LoVo (cell line): ENCODE data around the gene CTNND2.
A peak's percentile ranks its signal among the peaks of the same experiment; 100 is the strongest.

Experiments used
- DNase-seq: peaks from one replicate; pipeline ENCODE4 v3.0.0-alpha.2; 2016; ENCODE audit warnings: low spot score

Gene CTNND2

DNA sequence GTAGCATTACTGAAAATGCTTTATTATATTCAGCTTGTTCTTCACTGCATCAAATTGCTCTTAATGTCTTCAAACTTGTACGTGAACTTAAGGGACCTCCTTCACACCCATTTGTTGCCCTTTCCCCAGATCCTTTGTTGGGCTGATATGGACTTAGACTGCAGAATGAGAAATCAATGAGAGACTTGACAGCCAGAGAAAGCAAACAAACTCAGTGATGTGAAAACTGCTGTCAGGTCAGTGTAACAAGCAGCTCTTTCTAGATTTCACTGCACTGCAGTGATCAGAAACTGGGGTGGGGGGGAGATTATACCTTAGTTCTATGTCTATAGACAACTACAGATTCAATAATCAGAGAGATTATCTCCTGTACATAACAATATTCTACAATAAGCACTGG lies 652.2 kb downstream of the CTNND2 start:
- no peak for DNase-seq

DNA sequence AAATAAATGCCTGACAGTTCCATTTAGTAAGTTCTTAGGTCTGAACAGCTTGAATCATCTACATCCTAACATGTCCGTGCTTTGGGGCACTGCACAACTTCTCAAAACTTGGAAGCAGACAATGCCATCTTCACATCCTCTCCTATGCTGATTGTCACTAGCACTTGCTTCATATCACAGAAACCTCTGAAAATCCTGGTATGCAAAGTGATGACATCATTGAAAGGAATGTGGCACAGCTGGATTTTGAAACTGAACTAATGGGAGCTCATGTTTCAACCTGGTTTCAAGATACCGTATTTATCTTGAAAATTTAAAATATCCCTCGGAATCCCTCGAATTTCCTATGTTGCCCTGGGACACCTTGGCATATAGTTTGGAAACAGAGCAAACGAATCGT lies 653.0 kb downstream of the CTNND2 start:
- no peak for DNase-seq

DNA sequence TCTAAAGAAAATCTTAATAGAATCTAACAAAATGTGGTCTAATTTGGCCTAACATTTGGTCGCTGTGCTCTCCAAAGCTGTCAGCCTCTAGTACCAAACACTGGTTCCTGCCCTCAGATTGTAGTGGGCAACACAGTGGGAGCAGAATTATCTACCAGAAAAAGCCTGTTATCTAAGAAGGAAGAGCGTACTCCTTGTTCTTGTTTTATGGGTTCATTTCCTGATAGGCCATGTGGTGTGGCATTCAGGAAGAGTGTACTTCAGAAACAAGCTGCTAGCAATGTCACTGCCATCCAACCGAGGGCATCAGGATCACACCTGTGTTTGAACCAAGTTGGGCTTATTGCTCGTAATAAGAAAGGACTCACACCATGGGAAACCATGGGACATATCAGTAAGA lies 655.3 kb downstream of the CTNND2 start:
- DNase-seq, result no peak

DNA sequence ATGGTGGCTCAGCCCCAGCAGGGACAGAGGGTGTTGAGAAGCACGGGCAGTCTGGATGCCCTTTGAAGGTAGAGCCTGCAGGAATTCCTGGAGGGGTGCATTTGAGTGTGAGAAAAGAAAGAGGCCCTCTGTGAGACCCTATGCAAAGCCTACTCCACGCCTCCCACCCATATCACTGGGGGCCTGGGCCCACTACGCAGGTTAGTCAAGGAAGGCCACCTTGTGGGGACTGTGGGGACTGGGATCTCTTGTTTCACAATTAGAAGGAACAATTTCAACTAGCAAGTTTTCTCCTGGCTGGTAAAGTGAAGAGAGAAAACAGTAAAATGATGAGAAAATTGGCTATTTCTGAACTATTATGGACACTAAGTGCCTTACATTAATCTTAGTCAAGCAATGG lies 657.0 kb downstream of the CTNND2 start:
- DNase-seq, result no peak

DNA sequence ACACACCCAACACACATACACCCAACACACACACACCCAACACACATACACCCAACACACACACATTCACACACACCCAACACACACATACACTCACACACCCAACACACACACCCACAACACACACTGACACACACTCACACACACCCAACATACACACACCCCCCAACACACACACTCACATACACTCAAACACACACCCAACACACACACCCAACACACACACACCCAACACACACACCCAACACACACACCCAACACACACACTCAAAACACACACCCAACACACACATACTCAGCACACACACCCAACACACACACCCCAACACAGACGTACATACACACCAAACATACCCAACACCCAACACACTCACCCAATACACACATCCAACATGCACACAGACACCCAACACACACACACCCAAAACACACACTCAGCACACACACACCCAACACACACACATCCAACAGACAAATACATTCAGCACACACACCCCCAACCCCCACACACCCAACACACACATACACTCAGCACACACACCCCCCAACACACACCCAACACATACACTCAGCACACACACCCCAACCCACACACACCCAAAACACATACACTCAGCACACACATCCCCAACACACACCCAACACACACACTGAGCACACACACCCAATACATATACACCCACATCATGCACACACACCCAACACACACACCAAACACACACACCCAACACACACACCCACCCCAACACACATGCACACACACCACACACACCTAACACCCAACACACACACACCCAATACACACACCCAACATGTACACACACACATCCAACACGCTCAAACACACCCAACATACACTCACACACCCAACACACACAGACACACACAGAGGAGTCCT lies 663.7 kb downstream of the CTNND2 start:
- no peak for DNase-seq

DNA sequence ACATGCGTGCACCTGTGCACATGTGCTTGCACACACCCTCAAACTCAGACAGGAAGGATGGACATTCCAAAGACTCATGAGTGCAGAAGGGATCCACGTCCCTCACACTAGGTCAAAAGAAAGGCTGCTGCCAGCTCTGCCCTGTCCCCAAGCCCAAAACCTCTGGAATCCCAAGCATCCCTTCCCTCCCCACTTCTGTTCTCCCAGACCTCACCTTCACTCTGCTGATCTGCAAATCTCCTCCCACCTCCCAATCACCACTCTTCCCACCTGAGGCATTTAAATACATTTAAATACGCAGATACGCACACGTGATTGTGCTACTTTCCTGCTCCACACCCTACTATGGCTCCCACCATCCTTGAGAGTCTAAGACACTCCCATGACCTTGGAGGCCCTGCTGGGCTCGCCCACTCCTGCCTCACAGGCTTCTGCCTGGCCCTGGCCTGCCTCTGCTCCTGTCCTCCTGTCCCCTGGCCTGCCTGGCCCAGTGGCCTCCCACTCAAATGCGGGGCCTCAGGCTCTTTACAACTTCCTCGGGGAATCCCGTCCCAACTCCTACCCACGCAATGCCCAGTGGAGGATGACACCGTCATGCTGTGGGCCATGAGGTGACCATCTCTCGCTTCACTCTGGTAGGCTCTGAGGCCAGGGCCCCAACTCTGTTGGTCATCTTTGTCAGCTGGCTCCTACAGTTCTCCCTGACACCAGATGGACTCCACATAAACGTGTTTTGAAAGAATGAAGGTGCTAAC lies 664.8 kb downstream of the CTNND2 start:
- no peak for DNase-seq

DNA sequence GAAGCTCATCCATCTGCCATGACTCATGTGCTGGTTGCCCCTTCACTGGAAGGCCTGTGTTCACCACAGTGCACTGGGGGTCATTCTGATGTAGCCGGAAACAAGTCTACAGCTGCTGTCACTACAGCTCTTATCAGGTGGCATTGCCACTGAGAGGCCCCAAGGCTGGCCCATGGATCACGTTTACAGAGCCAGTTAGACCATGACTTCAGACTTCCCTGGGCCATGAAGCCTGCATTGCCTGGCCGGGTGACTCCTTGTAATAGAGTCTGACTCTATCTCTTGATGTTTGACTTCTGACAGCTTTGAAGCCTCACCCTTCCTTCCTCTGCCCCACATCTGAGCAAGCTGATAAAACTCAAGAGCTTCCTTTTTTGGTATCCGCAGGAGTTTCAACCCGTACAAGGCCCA lies 669.7 kb downstream of the CTNND2 start:
- no peak for DNase-seq

DNA sequence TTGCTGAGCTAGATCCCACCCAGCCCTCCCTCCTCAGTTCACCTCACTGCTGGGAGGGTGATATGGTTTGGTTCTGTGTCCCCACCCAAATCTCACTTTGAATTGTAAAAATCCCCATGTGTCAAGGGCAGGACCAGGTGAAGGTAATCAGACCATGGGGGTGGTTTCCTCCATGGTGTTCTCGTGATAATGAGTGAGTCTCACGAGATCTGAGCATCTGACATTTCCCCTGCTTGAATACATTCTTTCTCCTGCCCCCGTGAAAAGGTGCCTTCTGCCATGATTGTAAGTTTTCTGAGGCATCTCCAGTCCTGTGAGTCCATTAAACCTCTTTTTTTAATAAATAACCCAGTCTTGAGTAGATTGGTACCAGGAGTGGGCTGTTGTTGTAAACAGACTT lies 673.4 kb downstream of the CTNND2 start:
- DNase-seq, result no peak

DNA sequence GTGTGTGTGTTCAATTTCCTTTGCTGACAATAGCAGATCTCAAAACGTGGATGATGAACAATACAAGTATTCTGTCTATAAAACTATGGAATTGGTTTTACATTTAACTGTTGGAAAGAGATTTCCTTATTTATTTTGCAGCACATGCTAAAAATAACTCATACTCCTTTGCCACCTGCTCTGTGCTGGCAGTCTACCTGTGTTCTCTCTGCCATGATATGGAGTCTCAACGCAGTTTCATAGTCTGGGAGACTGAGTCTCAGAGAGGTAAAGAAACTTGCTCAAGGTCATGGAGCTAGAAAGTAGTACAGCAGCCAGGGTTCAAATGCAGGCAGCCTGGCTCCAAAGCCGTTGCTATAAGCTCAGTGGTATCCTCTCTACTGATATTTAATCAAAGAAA lies 677.2 kb downstream of the CTNND2 start:
- DNase-seq, result no peak

DNA sequence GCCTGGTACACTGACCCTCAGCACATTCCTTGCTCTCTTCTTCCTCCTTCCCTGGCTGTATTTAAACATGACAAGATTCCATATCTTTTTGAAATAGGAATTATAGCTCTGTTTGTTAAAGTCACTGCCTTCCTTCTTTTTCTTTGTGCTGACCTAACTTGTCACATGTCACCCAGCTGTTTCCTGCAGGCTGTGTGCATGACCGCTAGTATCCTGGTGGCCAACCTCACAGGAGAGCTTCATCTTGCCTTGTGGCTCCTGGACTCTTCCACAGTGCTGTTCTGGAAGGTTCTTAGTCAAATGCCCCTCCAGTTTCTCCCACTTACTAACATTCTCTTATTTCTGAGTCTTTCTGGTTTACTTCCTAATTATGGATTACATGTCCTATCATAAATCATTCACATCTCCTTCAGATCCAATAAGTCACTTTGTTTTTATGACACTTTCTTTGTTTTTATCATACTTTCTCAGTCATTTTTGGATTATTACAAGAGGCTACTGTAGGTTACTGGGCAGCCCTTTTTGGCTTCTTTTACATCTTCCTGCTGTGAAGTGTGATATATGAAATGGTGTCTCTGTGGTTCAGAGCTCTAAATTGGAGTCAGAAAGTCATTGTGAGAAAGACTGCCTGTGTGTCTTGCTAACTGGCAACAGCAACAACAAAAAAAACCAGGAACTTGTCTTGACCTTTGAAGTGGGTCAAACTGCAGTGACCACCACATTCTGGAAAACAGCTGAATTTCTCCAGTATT lies 679.6 kb downstream of the CTNND2 start:
- DNase-seq, result no peak

DNA sequence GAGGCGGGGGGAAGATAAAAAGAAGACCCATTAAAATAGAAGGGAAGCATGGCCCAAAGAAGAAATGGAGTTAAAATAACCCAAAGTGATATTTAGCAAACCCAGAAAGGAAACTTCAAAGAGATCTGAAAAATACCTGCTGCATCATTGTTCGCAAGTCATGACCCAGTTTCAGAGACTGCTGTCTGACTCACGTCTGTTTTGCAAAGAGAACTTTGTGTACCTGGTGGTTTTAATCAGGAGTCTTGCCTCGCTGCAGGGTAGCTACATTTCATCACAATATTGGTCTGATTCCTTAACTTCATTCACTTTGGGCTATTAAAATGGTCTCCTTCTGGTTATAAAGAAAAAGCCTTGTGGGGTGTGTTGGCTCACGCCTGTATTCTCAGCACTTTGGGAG lies 682.1 kb downstream of the CTNND2 start:
- no peak for DNase-seq

DNA sequence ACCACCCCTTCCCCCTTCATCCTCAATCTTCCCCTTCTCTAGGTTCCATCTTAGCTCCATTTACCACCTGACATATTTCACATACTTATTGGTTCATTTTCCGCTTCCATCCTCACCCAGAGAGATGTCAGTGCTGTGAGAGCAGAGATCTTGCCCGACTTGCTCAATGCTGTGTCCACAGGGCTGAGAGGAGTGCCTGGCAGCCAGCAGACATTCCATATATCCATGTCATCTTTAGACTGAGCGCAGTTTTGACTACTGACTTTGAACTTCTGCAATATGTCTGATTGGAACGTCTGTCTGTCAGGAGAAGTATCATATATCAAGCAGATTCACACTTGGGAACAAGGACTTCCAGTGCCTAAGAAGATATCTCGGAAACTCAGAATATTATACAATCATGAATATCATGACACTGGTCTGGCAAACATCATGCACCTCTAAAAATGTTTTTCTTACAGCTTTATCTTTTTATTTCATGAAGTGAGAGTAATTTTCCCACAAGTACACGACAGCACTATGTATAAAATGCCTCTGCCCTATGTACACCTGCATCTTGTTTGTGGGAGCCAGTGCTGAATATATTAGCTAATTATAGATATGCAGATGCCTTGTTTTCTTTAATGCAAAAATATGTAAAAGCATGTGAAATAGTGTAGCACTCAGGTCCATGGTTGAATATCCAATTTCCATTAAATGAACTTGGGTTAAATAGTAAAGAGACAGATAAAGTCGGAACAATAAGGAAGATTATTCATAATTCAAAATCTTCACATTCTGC lies 689.2 kb downstream of the CTNND2 start:
- no peak for DNase-seq

DNA sequence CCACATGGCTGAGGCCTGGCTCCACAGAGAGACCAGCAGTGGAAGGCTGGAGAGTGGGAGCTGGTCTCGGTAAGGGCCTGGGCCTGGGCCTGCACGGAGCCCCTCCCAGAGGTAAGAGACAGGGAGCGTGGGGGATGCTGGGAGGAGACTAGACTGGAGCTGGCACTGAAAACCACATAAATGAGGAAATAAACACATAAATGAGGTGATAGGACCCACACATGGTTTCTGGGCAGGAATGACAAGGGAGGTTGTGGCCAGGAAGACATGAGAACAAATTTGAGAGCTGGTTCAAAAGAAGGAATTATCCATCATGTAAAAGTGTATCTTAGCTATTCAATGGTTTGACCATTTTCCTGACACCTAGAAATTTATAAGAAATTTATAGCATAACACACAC lies 691.5 kb downstream of the CTNND2 start:
- DNase-seq, result no peak

DNA sequence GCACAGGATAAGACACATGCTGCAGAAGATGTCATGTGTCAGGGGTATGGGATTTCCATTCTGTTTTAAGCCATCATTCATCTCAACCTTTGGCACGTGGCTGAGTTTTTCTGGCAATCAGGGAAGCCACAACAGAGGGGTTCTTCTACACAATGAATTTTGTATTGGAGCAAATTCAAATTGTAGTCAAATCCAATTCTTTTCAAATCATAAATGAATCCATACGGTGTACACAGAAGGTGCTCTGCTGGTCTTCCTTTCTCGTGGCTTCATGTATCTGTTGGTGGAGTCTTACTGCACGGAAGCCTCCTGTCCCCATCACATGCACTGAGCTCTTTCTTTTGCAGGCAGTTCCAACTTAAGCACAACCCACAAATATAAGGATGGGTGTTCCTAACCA lies 706.5 kb downstream of the CTNND2 start:
- DNase-seq, result no peak

DNA sequence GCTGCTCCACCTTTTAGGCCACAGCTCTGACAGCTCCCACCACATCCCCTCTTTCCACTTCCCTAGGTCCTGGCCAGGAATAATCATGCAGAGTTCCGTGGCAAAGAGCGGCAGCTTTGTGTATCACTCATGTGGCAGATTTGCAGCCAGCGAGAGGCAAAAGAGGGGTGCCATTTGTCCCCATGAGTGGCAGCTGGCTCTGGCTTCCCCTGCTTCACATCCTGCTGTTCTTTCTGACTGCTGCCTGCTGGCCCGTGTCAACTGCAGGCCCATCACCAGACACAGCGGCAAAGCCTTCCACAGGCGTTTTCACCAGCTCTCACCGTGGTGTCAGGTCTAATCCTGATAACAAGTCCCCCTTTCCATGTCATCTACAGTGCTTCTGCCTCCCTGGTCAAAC lies 712.6 kb downstream of the CTNND2 start:
- no peak for DNase-seq

DNA sequence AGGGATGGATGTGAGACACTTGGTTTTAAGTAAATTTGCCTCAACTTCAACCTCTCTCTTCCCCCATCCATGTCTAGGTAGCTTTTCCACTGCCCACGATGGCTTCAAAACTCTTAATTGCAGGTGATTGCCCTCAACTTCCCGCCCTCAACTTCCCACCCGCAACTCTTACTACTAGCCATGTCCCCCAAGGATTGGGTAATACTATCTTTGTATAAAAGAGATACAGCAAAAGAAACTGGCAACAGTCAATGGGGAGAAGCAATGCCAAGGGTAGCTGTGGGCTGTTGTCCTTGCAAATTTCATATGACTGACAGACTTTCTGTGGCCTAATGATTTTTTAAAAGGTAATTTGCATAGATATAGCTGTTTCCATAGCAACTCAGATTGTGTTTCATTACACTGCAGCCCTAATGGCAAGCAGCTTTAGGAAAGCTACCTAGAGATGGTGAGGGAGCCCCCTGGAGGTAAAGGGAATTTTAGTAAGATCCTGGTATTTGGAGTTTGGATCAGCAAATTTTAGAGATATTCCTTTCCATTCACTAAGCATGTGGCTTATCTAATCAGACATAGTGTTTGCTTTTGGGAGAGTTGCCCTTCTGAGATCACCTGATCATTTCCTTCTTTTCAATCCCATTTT lies 721.7 kb downstream of the CTNND2 start:
- DNase-seq, result peak; percentile 30

DNA sequence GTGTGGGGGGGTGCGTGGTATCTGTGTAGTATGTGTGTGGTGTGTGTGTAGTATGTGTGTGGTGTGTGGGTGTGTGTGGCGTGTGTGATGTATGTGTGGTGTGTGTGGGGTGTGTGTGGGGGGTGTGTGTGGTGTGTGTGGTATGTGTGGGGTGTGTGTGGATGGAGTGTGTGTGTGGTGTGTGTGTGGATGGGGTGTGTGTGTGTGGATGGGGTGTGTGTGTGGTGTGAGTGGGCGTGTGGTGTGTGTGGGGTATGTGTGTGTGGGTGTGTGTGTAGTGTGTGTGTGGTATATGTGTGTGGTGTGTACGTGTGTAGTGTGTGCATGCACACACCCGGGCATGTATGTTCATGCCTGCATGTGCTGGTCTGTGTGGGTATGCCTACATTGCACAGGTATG lies 722.3 kb downstream of the CTNND2 start:
- no peak for DNase-seq

DNA sequence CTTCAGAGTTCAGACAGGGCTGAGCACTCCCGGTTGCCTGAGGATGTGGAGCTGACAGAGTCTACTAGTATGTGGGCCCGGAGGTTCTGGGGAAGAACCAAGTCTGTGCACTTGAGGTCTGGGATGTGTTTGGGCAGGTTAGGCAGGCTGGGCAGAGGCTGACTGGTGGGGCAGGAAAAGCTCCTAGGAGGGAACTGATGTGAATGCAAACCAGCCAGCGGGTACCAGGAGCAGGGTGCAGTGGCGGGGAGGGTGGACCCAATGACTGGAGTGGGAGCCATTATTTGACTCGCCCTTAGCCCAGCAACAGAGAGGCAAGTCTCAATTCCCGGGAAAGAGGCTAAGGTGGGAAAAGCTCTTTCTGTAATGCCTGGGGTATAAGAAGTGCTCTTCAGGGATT lies 723.4 kb downstream of the CTNND2 start:
- no peak for DNase-seq

DNA sequence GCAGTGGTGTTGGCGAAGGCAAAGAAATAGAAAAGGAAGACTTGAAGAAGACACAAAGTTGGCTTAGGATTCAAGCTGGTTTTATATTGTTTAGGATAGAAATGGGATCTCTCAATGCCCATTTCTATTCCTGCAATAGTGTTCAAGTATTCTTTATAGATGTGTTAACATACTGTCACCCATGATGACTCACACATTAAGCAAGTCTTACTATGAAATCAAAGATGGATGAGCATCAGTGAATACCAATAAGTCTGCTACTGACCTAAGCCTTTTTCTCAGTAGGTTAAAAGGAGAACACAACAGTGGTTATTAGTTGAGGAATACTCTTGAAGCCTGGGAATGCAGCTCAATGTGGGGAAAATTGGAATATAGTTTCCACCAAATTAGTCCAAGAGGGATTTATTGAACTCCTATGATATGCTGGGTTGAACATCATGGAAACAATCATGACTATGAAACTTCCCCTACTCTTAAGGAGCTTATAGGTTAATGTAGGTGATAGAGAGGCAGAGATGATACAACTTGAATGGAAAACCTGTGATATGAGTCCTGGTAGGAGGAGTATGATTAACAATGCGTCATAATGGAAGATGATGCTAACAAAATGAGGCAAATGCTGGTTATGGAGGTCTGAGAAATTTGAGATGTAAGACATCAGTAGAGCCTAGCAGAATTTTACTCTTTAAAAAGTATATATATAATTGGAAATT lies 726.1 kb downstream of the CTNND2 start:
- no peak for DNase-seq

DNA sequence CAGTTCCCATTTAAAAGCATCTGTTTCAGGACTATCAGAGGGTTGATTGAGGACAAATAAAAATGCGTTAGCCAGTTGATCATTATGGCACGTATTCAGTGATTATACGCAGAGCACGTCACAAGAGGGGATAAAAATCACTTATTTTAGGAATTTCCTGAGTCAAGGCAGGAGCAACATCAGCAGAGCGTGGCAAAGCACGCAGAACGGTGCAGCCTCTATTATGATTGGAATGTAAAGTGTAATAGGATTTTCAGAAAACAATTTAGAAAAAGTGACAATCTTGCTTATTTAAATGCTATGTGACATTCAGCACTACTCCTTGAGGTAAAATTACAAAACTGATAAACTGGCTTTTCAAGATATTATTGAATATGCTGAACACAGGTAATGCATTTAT lies 729.7 kb downstream of the CTNND2 start:
- no peak for DNase-seq

DNA sequence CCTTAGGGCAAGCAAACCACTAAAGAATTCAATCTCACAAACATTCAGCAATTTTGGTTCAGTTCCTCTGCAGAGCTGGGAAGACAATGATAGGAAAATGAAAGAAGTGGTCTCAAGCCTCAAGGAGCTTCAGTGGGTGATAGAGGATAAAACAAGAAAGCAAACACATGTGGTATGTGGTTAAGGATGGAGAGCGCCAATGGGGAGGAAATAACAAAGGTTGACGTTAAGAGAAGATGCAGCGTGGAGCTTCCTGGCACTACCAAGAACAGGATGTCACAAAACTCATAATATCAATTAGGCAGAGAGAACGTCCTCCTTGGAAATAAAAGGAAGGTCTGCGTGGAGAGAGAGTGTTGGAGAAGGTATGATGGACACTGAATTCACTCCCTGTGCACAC lies 731.8 kb downstream of the CTNND2 start:
- no peak for DNase-seq
